Activated CD8-positive, alpha-beta memory T cell treated with anti-CD3 and anti-CD28 coated beads, Interleukin-2, amount 50 U/mL, for 1 hour (primary cell): ENCODE data around the gene IKZF5.

Experiments
- DNase-seq: peaks from one replicate; pipeline ENCODE4 v3.0.0-alpha.2; 2020; ENCODE audit errors: extremely low read depth

IKZF5 gene

GRCh38 chr10:123008355-123009104, at the start of gene IKZF5, which contains the start of gene ACADSB:
Gene IKZF5 (minus strand): TSS chr10:123008795. CDS start chr10:122998625, 10,170 bp downstream.
Gene ACADSB (plus strand): TSS chr10:123009006. CDS start chr10:123009030, 24 bp downstream.
- DNase-seq: peak; percentile 92

GRCh38 chr10:123057968-123058367, 49.4 kb upstream of the IKZF5 start:
- DNase-seq: no peak

- no peak for DNase-seq
These were observed 37.6 kb upstream of the IKZF5 start for GRCh38 chr10:123045961-123046731.

GRCh38 chr10:123044391-123044790, 35.8 kb upstream of the IKZF5 start:
- DNase-seq: no peak

- peak; percentile 2 for DNase-seq
These were observed 34.9 kb upstream of the IKZF5 start for GRCh38 chr10:123043409-123043925.

GRCh38 chr10:123042708-123043408, 34.3 kb upstream of the IKZF5 start:
- no peak for DNase-seq

GRCh38 chr10:123039632-123039930, 31.0 kb upstream of the IKZF5 start:
- no peak for DNase-seq

GRCh38 chr10:123038782-123039631, 30.4 kb upstream of the IKZF5 start:
- no peak for DNase-seq

GRCh38 chr10:123035467-123036086, 27.0 kb upstream of the IKZF5 start:
- no peak for DNase-seq

GRCh38 chr10:123034332-123034731, 25.7 kb upstream of the IKZF5 start:
- no peak for DNase-seq

GRCh38 chr10:123031124-123031523, 22.5 kb upstream of the IKZF5 start:
- no peak for DNase-seq

- DNase-seq: no peak
These were observed 19.3 kb upstream of the IKZF5 start for GRCh38 chr10:123027861-123028260.

- no peak for DNase-seq
These were observed 17.7 kb upstream of the IKZF5 start for GRCh38 chr10:123026302-123026701.

- no peak for DNase-seq
These were observed 15.9 kb upstream of the IKZF5 start for GRCh38 chr10:123024540-123024939.

GRCh38 chr10:123021517-123021916, 12.9 kb upstream of the IKZF5 start:
- DNase-seq: no peak

- DNase-seq: no peak
These were observed 11.5 kb upstream of the IKZF5 start for GRCh38 chr10:123019941-123020703.

- no peak for DNase-seq
These were observed 10.7 kb upstream of the IKZF5 start for GRCh38 chr10:123019264-123019663.

GRCh38 chr10:123018531-123018930, 9.9 kb upstream of the IKZF5 start:
- DNase-seq: no peak

- no peak for DNase-seq
These were observed 9.0 kb upstream of the IKZF5 start for GRCh38 chr10:123017421-123018165.
